ENCODE data around the gene ACLY.

The ACLY gene

GRCh38 chr17:41907185-41907556, 11.6 kb downstream of the ACLY start:
- H3K4me3 ChIP-seq (ENCODE audit: low read length), result no peak overlapping the region

DNA sequence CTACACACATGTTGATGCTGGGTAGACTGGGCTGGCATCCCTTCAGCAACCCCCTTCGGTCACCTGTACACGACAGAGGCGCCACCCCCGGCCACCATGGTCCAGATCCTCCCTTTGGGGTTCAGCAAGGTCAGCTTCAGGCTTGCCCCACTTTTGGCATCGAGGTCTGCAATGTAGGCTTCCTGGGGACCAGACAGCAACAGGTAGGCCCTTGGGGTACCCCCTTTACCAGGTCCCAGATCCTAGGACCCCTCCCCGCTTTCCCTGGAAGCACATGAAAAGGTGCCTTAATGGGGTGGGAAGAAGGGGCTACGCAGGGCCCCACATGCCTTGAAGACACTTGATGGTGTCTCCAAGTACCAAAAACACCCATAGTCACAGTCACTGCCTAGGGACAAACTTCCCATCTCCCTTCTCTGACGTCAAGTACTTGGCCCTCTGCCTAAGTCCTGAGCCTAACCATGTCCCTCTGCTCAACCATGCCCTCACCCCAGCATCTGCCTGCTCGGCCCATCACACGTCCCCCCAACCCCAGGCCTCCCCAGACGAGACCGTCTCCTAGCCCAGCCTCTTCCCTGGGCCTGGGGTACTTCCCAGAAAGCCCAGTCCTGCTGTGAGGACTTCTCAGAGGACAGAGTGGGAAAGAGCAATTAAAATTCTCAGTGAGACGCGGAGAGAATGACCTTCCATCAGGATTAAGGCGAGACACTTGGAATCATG, 12.1 kb downstream of the ACLY start:
- no peaks in the 10 kb centered on the region for H3K4me1 ChIP-seq (ENCODE audit: insufficient read depth, low read length)
- H3K4me3 ChIP-seq (ENCODE audit: low read length), result no peak overlapping the region
- no peaks in the 10 kb centered on the region for H3K27me3 ChIP-seq (ENCODE audit: insufficient read depth, low read length)
- H3K9me3 ChIP-seq (ENCODE audit: insufficient read depth, low read depth, low read length), result no peaks in the 10 kb centered on the region
- no peak overlapping the region for H3K9ac ChIP-seq (ENCODE audit: low read depth, low read length)
- H3K36me3 ChIP-seq (ENCODE audit: insufficient read depth, low read depth, low read length), result peaks cover 98% of the 10 kb centered on the region
- H3K27ac ChIP-seq (ENCODE audit: low read length), result no peak overlapping the region

More at GRCh38 chr17:41907185-41907556, 11.6 kb downstream of the ACLY start:
- Histone ChIP-seq H3K36me3 (ENCODE audit: insufficient read depth, low read depth, low read length) (peaks cover 98% of the 10 kb centered on the region), H3K27me3 (ENCODE audit: insufficient read depth, low read length) (no peaks in the 10 kb centered on the region), H3K9ac (ENCODE audit: low read depth, low read length) (no peak overlapping the region), H3K27ac (ENCODE audit: low read length) (no peak overlapping the region), H3K9me3 (ENCODE audit: insufficient read depth, low read depth, low read length) (no peaks in the 10 kb centered on the region), H3K4me1 (ENCODE audit: insufficient read depth, low read length) (no peaks in the 10 kb centered on the region)

GRCh38 chr17:41905172-41905571, 13.6 kb downstream of the ACLY start:
- Histone ChIP-seq H3K36me3 (ENCODE audit: insufficient read depth, low read depth, low read length) (peaks cover 98% of the 10 kb centered on the region), H3K9me3 (ENCODE audit: insufficient read depth, low read depth, low read length) (no peaks in the 10 kb centered on the region), H3K4me1 (ENCODE audit: insufficient read depth, low read length) (no peaks in the 10 kb centered on the region), H3K4me3 (ENCODE audit: low read length) (no peak overlapping the region), H3K9ac (ENCODE audit: low read depth, low read length) (no peak overlapping the region), H3K27ac (ENCODE audit: low read length) (no peak overlapping the region), H3K27me3 (ENCODE audit: insufficient read depth, low read length) (no peaks in the 10 kb centered on the region)

GRCh38 chr17:41904242-41904841, 14.4 kb downstream of the ACLY start:
- H3K4me1 ChIP-seq (ENCODE audit: insufficient read depth, low read length), result no peaks in the 10 kb centered on the region

DNA sequence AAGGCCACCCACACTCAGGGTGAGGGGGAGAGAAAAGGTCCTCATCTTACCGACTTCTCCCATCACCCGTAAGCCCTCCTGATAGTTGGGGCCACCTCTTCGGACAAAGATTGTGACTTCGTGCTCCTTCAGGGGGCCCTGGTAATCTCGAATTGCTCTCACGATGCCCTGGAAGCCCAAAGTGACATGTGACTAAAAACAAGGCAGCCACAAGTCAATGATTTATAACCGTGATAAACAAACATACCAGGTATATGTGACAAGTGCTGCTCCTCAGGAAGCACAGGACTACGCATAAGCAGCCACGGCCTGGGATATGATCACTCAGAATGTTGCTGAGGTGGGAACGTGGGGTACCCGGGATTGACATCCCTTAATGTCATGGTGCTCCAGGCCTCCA, 17.1 kb downstream of the ACLY start:
- Histone ChIP-seq H3K9ac (ENCODE audit: low read depth, low read length) (no peak overlapping the region), H3K4me1 (ENCODE audit: insufficient read depth, low read length) (no peaks in the 10 kb centered on the region), H3K4me3 (ENCODE audit: low read length) (no peak overlapping the region), H3K9me3 (ENCODE audit: insufficient read depth, low read depth, low read length) (no peaks in the 10 kb centered on the region), H3K27ac (ENCODE audit: low read length) (no peak overlapping the region), H3K27me3 (ENCODE audit: insufficient read depth, low read length) (no peaks in the 10 kb centered on the region), H3K36me3 (ENCODE audit: insufficient read depth, low read depth, low read length) (peaks cover 98% of the 10 kb centered on the region)

More at GRCh38 chr17:41904242-41904841, 14.4 kb downstream of the ACLY start:
- H3K9ac ChIP-seq (ENCODE audit: low read depth, low read length), result no peak overlapping the region
- H3K4me3 ChIP-seq (ENCODE audit: low read length), result no peak overlapping the region
- H3K36me3 ChIP-seq (ENCODE audit: insufficient read depth, low read depth, low read length), result peaks cover 98% of the 10 kb centered on the region
- H3K9me3 ChIP-seq (ENCODE audit: insufficient read depth, low read depth, low read length), result no peaks in the 10 kb centered on the region
- H3K27ac ChIP-seq (ENCODE audit: low read length), result no peak overlapping the region
- no peaks in the 10 kb centered on the region for H3K27me3 ChIP-seq (ENCODE audit: insufficient read depth, low read length)

- no peaks in the 10 kb centered on the region for H3K4me1 ChIP-seq (ENCODE audit: insufficient read depth, low read length)
- peaks cover 100% of the 10 kb centered on the region for H3K36me3 ChIP-seq (ENCODE audit: insufficient read depth, low read depth, low read length)
- H3K9me3 ChIP-seq (ENCODE audit: insufficient read depth, low read depth, low read length), result no peaks in the 10 kb centered on the region
- no peaks in the 10 kb centered on the region for H3K27me3 ChIP-seq (ENCODE audit: insufficient read depth, low read length)
- no peak overlapping the region for H3K4me3 ChIP-seq (ENCODE audit: low read length)
- no peak overlapping the region for H3K9ac ChIP-seq (ENCODE audit: low read depth, low read length)
- H3K27ac ChIP-seq (ENCODE audit: low read length), result no peak overlapping the region
These were observed 22.0 kb downstream of the ACLY start for GRCh38 chr17:41896726-41897125.

- H3K27ac ChIP-seq (ENCODE audit: low read length), result no peak overlapping the region
- peaks cover 100% of the 10 kb centered on the region for H3K36me3 ChIP-seq (ENCODE audit: insufficient read depth, low read depth, low read length)
- H3K4me1 ChIP-seq (ENCODE audit: insufficient read depth, low read length), result no peaks in the 10 kb centered on the region
These were observed 23.1 kb downstream of the ACLY start for GRCh38 chr17:41895617-41896016.

GRCh38 chr17:41894791-41895331, 23.9 kb downstream of the ACLY start:
- H3K36me3 ChIP-seq (ENCODE audit: insufficient read depth, low read depth, low read length), result peaks cover 95% of the 10 kb centered on the region
- no peaks in the 10 kb centered on the region for H3K27me3 ChIP-seq (ENCODE audit: insufficient read depth, low read length)
- no peaks in the 10 kb centered on the region for H3K9me3 ChIP-seq (ENCODE audit: insufficient read depth, low read depth, low read length)
- H3K27ac ChIP-seq (ENCODE audit: low read length), result no peak overlapping the region
- no peak overlapping the region for H3K9ac ChIP-seq (ENCODE audit: low read depth, low read length)
- H3K4me1 ChIP-seq (ENCODE audit: insufficient read depth, low read length), result no peaks in the 10 kb centered on the region
- H3K4me3 ChIP-seq (ENCODE audit: low read length), result no peak overlapping the region

More at GRCh38 chr17:41895617-41896016, 23.1 kb downstream of the ACLY start:
- no peak overlapping the region for H3K9ac ChIP-seq (ENCODE audit: low read depth, low read length)
- H3K4me3 ChIP-seq (ENCODE audit: low read length), result no peak overlapping the region
- H3K9me3 ChIP-seq (ENCODE audit: insufficient read depth, low read depth, low read length), result no peaks in the 10 kb centered on the region
- no peaks in the 10 kb centered on the region for H3K27me3 ChIP-seq (ENCODE audit: insufficient read depth, low read length)

DNA sequence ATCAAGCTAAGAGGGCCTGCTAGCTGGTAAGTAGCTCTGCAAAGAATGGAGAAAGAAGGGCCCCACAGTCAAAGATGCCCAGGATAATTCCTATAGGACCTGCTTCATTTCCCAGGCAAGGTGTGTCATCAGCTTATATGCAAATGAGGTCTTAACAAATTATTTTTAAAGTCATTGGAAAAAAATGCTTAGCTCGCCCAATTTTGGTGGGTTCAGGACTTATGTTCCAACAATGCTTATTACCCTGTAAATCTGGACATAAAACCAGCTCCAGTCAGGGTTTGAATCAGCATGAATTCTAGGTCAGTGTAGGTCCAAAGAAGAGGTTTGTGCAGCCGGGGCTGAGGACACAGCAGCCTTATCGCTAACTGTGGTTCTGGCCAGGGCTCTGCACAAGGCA, 25.4 kb downstream of the ACLY start:
- H3K4me3 ChIP-seq (ENCODE audit: low read length), result no peak overlapping the region
- H3K36me3 ChIP-seq (ENCODE audit: insufficient read depth, low read depth, low read length), result peaks cover 95% of the 10 kb centered on the region
- H3K9ac ChIP-seq (ENCODE audit: low read depth, low read length), result no peak overlapping the region
- H3K4me1 ChIP-seq (ENCODE audit: insufficient read depth, low read length), result no peaks in the 10 kb centered on the region
- no peaks in the 10 kb centered on the region for H3K9me3 ChIP-seq (ENCODE audit: insufficient read depth, low read depth, low read length)
- no peaks in the 10 kb centered on the region for H3K27me3 ChIP-seq (ENCODE audit: insufficient read depth, low read length)
- no peak overlapping the region for H3K27ac ChIP-seq (ENCODE audit: low read length)

GRCh38 chr17:41892021-41892376, 26.8 kb downstream of the ACLY start:
- no peak overlapping the region for H3K27ac ChIP-seq (ENCODE audit: low read length)

DNA sequence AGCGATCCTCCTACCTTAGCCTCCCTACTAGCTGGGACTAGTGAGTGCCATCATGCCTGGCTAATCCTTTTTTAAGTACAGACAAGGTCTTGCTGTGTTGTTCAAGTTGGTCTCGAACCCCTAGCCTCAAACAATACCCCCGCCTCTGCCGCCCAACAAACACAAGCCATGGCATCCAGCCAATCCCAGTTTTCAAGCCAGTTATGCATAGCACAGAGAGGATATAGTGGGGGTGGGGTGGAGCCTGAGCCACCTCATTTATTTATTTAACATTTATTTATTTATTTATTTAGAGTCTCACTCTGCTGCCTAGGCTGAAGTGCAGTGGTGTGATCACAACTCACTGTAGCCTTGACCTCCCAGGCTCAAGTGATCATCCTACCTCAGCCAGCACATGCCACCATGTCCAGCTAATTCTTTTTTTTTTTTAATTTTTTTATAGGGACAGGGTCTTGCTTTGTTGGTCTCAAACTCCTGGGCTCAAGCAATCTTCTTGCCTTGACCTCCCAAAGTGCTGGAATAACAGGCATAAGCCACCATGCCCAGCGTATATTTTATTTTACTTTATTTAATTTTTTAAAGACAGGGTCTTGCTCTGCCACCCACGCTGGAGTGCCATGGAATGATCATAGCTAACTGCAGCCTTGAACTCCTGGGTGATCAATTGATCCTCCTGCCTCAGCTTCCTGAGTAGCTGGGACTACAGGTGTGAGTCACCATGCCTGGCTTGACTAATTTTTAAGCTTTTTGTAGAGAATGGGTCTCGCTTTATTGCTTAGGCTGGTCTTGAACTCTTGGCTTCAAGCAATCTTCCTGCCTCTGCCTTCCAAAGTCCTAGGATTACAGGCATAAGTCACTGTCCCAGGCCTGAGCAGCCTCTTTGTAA, 27.4 kb downstream of the ACLY start:
- H3K9me3 ChIP-seq (ENCODE audit: insufficient read depth, low read depth, low read length), result no peaks in the 10 kb centered on the region
- no peaks in the 10 kb centered on the region for H3K27me3 ChIP-seq (ENCODE audit: insufficient read depth, low read length)
- peaks cover 95% of the 10 kb centered on the region for H3K36me3 ChIP-seq (ENCODE audit: insufficient read depth, low read depth, low read length)
- H3K4me3 ChIP-seq (ENCODE audit: low read length), result no peak overlapping the region
- no peaks in the 10 kb centered on the region for H3K4me1 ChIP-seq (ENCODE audit: insufficient read depth, low read length)
- H3K9ac ChIP-seq (ENCODE audit: low read depth, low read length), result no peak overlapping the region
- H3K27ac ChIP-seq (ENCODE audit: low read length), result no peak overlapping the region

More at GRCh38 chr17:41892021-41892376, 26.8 kb downstream of the ACLY start:
- peaks cover 95% of the 10 kb centered on the region for H3K36me3 ChIP-seq (ENCODE audit: insufficient read depth, low read depth, low read length)
- no peaks in the 10 kb centered on the region for H3K9me3 ChIP-seq (ENCODE audit: insufficient read depth, low read depth, low read length)
- H3K27me3 ChIP-seq (ENCODE audit: insufficient read depth, low read length), result no peaks in the 10 kb centered on the region
- H3K9ac ChIP-seq (ENCODE audit: low read depth, low read length), result no peak overlapping the region
- no peak overlapping the region for H3K4me3 ChIP-seq (ENCODE audit: low read length)
- H3K4me1 ChIP-seq (ENCODE audit: insufficient read depth, low read length), result no peaks in the 10 kb centered on the region

Measured in iPS-20b (cell line).